ENCODE measurements around the gene UBD. TPM values are rescaled to one million over a fixed set of nuclear protein-coding genes. Genes with fewer than 3 reads are reported as not detected.

UBD gene
- total and polyA plus RNA-seq, 2 of the 13 experiments (the other 11 are each of a cell fraction or from before 2014, with no cell fraction given), result 13.9 to 172 TPM

- TF ChIP-seq SYNCRIP (IDR thresholded peaks at IDR 0.05; ENCODE audit: insufficient read depth, low read depth, low read length) (no peak), TEAD2 (CRISPR knock-in tag; IDR thresholded peaks at IDR 0.05) (no peak), ZBTB10 (CRISPR knock-in tag; IDR thresholded peaks at IDR 0.05; ENCODE audit: borderline replicate concordance) (no peak), POLR2G (IDR thresholded peaks at IDR 0.05; ENCODE audit: low read depth, low read length) (no peak), STAT6 (CRISPR knock-in tag; IDR thresholded peaks at IDR 0.05; ENCODE audit: borderline replicate concordance) (no peak), ELF3 (CRISPR knock-in tag; IDR thresholded peaks at IDR 0.05) (no peak), CREM (IDR thresholded peaks at IDR 0.05) (no peak), CREM (CRISPR knock-in tag; IDR thresholded peaks at IDR 0.05) (no peak), ZNF451 (CRISPR knock-in tag; IDR thresholded peaks at IDR 0.05) (no peak), NFE2 (CRISPR knock-in tag; IDR thresholded peaks at IDR 0.05) (no peak), WIZ (CRISPR knock-in tag; IDR thresholded peaks at IDR 0.05) (no peak), CEBPB (IDR thresholded peaks at IDR 0.05; ENCODE audit: borderline replicate concordance, low read depth, low read length) (no peak), ZNF678 (CRISPR knock-in tag; IDR thresholded peaks at IDR 0.05) (no peak), ZSCAN5A (CRISPR knock-in tag; IDR thresholded peaks at IDR 0.05; ENCODE audit: borderline replicate concordance) (no peak), RFX3 (CRISPR knock-in tag; IDR thresholded peaks at IDR 0.05) (no peak), DPF2 (CRISPR knock-in tag; IDR thresholded peaks at IDR 0.05; ENCODE audit: borderline replicate concordance, low read depth) (no peak), HNF4G (IDR thresholded peaks at IDR 0.05; ENCODE audit: borderline replicate concordance, low read depth, low read length) (no peak), HNF4G (CRISPR knock-in tag; IDR thresholded peaks at IDR 0.05; ENCODE audit: borderline replicate concordance, low read depth) (no peak), ATF1 (CRISPR knock-in tag; IDR thresholded peaks at IDR 0.05) (no peak)
- TF ChIP-seq, protein P1, sequence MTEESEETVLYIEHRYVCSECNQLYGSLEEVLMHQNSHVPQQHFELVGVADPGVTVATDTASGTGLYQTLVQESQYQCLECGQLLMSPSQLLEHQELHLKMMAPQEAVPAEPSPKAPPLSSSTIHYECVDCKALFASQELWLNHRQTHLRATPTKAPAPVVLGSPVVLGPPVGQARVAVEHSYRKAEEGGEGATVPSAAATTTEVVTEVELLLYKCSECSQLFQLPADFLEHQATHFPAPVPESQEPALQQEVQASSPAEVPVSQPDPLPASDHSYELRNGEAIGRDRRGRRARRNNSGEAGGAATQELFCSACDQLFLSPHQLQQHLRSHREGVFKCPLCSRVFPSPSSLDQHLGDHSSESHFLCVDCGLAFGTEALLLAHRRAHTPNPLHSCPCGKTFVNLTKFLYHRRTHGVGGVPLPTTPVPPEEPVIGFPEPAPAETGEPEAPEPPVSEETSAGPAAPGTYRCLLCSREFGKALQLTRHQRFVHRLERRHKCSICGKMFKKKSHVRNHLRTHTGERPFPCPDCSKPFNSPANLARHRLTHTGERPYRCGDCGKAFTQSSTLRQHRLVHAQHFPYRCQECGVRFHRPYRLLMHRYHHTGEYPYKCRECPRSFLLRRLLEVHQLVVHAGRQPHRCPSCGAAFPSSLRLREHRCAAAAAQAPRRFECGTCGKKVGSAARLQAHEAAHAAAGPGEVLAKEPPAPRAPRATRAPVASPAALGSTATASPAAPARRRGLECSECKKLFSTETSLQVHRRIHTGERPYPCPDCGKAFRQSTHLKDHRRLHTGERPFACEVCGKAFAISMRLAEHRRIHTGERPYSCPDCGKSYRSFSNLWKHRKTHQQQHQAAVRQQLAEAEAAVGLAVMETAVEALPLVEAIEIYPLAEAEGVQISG (CRISPR knock-in tag; IDR thresholded peaks at IDR 0.05), result no peak
Measured at GRCh38 chr6:29589423-29590048, 30.0 kb upstream of the UBD start (continued).

All from HepG2 (cell line).